GM19351 (cell line): ENCODE data around the gene APLNR.

Experiments used
- ATAC-seq: cut with Tn5 transposase; IDR thresholded peaks from one replicate; pipeline ENCODE4 v1.9.1; 2021; ENCODE audit warnings: mild to moderate bottlenecking, moderate library complexity; ENCODE audit not compliant: unreplicated experiment

The APLNR gene

GRCh38 chr11:57219021-57219627 lies 17.9 kb downstream of the APLNR start:
- ATAC-seq: no peak

GRCh38 chr11:57217053-57217452 lies 20.0 kb downstream of the APLNR start:
- ATAC-seq: no peak

- no peak for ATAC-seq
Observed at GRCh38 chr11:57216463-57216862, 20.6 kb downstream of the APLNR start.

- no peak for ATAC-seq
Observed at GRCh38 chr11:57214494-57214893, 22.6 kb downstream of the APLNR start.

GRCh38 chr11:57214098-57214417 lies 23.0 kb downstream of the APLNR start:
- ATAC-seq: no peak

- ATAC-seq: peak; percentile 63
Observed at GRCh38 chr11:57213342-57214097, 23.5 kb downstream of the APLNR start.

- no peak for ATAC-seq
Observed at GRCh38 chr11:57210781-57211180, 26.3 kb downstream of the APLNR start.

- ATAC-seq: no peak
Observed at GRCh38 chr11:57207168-57207567, 29.9 kb downstream of the APLNR start.

- no peak for ATAC-seq
Observed at GRCh38 chr11:57205041-57205641, 31.9 kb downstream of the APLNR start.

- no peak for ATAC-seq
Observed at GRCh38 chr11:57203882-57204480, 33.1 kb downstream of the APLNR start.

- ATAC-seq: no peak
Observed at GRCh38 chr11:57203359-57203758, 33.7 kb downstream of the APLNR start.

- no peak for ATAC-seq
Observed at GRCh38 chr11:57202281-57202680, 34.8 kb downstream of the APLNR start.

- ATAC-seq: no peak
Observed at GRCh38 chr11:57200917-57201316, 36.1 kb downstream of the APLNR start.

GRCh38 chr11:57199330-57199729 lies 37.7 kb downstream of the APLNR start:
- ATAC-seq: no peak

GRCh38 chr11:57197762-57198161 lies 39.3 kb downstream of the APLNR start:
- no peak for ATAC-seq

- ATAC-seq: no peak
Observed at GRCh38 chr11:57196596-57196995, 40.5 kb downstream of the APLNR start.

- ATAC-seq: no peak
Observed at GRCh38 chr11:57192316-57192715, 44.7 kb downstream of the APLNR start.

- ATAC-seq: no peak
Observed at GRCh38 chr11:57191311-57192219, 45.5 kb downstream of the APLNR start.

- ATAC-seq: no peak
Observed at GRCh38 chr11:57190548-57190947, 46.5 kb downstream of the APLNR start.
